HL-60/S4 treated with retinoic acid at 250 ng/mL for 4 days and 3 days (cell line): ENCODE measurements around the gene ANKS6.

Experiments
- in situ Hi-C: fragments of 300-500 bp; cut with MboI; formaldehyde crosslinking; loops from 2 replicates; pipeline ENCODE4 v1.7.0; 2022; ENCODE audit warnings: low sequenced_read_pairs

ANKS6 gene

GRCh38 chr9:98815391-98815951 lies 19.1 kb upstream of the ANKS6 start:
- in situ Hi-C loops: no loop called here

- in situ Hi-C loops: no loop called here
These were observed 14.8 kb upstream of the ANKS6 start for GRCh38 chr9:98811051-98811650.

GRCh38 chr9:98810102-98810842 lies 13.9 kb upstream of the ANKS6 start:
- in situ Hi-C loops: no loop called here

GRCh38 chr9:98809311-98810101 lies 13.2 kb upstream of the ANKS6 start:
- in situ Hi-C loops: no loop called here

- in situ Hi-C loops: no loop called here
These were observed 12.5 kb upstream of the ANKS6 start for GRCh38 chr9:98808875-98809274.

- in situ Hi-C loops: no loop called here
These were observed 12.1 kb upstream of the ANKS6 start for GRCh38 chr9:98808411-98808815.

- in situ Hi-C loops: no loop called here
These were observed 11.4 kb upstream of the ANKS6 start for GRCh38 chr9:98807814-98808195.

GRCh38 chr9:98807070-98807813 lies 10.9 kb upstream of the ANKS6 start, which contains the start of gene GALNT12:
Gene GALNT12, plus strand, starts transcription at chr9:98807670. Its CDS starts 29 bp downstream, at chr9:98807699.
- in situ Hi-C loops: no loop called here

- in situ Hi-C loops: no loop called here
These were observed 10.2 kb upstream of the ANKS6 start for GRCh38 chr9:98806394-98807035.

GRCh38 chr9:98805506-98806272 lies 9.3 kb upstream of the ANKS6 start:
- in situ Hi-C loops: no loop called here

GRCh38 chr9:98804083-98804482 lies 7.7 kb upstream of the ANKS6 start:
- in situ Hi-C loops: no loop called here

- in situ Hi-C loops: no loop called here
These were observed 5.6 kb upstream of the ANKS6 start for GRCh38 chr9:98801969-98802371.

- in situ Hi-C loops: no loop called here
These were observed 5.2 kb upstream of the ANKS6 start for GRCh38 chr9:98801561-98801960.

- in situ Hi-C loops: no loop called here
These were observed 1.9 kb upstream of the ANKS6 start for GRCh38 chr9:98798254-98798653.

GRCh38 chr9:98797491-98797890 lies 1.1 kb upstream of the ANKS6 start:
- in situ Hi-C loops: no loop called here

GRCh38 chr9:98795970-98796363 lies 388 bp downstream of the ANKS6 start:
- in situ Hi-C loops: no loop called here

- in situ Hi-C loops: no loop called here
These were observed 930 bp downstream of the ANKS6 start for GRCh38 chr9:98795295-98795955.

- in situ Hi-C loops: no loop called here
These were observed 1.6 kb downstream of the ANKS6 start for GRCh38 chr9:98794802-98795201.

GRCh38 chr9:98793031-98793430 lies 3.3 kb downstream of the ANKS6 start:
- in situ Hi-C loops: no loop called here
